Neural cell (in vitro differentiated cells): ENCODE data around the gene FAM98C. TPM values are rescaled to one million over a fixed set of nuclear protein-coding genes. Genes with fewer than 3 reads are reported as not detected.
"Not testable (repeated sequence)": the region's sequence is repeated elsewhere in the genome, so short reads cannot be mapped to it uniquely, and the experiment has no call there.

Source experiments
- H2AFZ ChIP-seq: fragments of 200-600, 300-800 bp; sonication (generic), shearing (Covaris generic); 2 replicates; pipeline ENCODE4 v1.6.0; 2014; ENCODE audit warnings: low read depth, mild to moderate bottlenecking, antibody characterized with exemption, low read length, moderate library complexity
- H3F3A ChIP-seq: fragments of 200-600 bp; shearing (Covaris generic); 2 replicates; pipeline ENCODE4 v1.6.1; 2016; ENCODE audit warnings: mild to moderate bottlenecking, moderate library complexity, mixed read lengths, antibody characterized with exemption, low read length; ENCODE audit not compliant: insufficient read depth, poor library complexity, severe bottlenecking
- H3K27ac ChIP-seq: fragments of 200-600, 300-800 bp; sonication (generic), shearing (Covaris generic); 2 replicates; pipeline ENCODE4 v1.5.1; 2014; ENCODE audit warnings: mild to moderate bottlenecking, low read length, moderate library complexity
- H3K27me3 ChIP-seq: fragments of 300-800, 200-600 bp; sonication (generic), shearing (Covaris generic); 2 replicates; pipeline ENCODE4 v1.6.0; 2014; ENCODE audit warnings: mild to moderate bottlenecking, low read depth, low read length, moderate library complexity; ENCODE audit not compliant: insufficient read depth
- H3K36me3 ChIP-seq: fragments of 300-800, 200-600 bp; sonication (generic), shearing (Covaris generic); 2 replicates; pipeline ENCODE4 v1.5.1; 2014; ENCODE audit warnings: mild to moderate bottlenecking, antibody characterized with exemption, low read length, moderate library complexity; ENCODE audit not compliant: insufficient read depth
- H3K4me2 ChIP-seq: fragments of 300-800, 200-600 bp; sonication (generic), shearing (Covaris generic); 2 replicates; pipeline ENCODE4 v1.6.0; 2014; ENCODE audit warnings: mild to moderate bottlenecking, low read length
- H3K4me3 ChIP-seq: fragments of 300-800, 200-600 bp; sonication (generic), shearing (Covaris generic); 2 replicates; pipeline ENCODE4 v1.5.1; 2014; ENCODE audit warnings: mild to moderate bottlenecking, low read length, moderate library complexity
- H3K79me2 ChIP-seq: fragments of 200-600 bp; shearing (Covaris generic); replicated peaks from 2 replicates; pipeline ENCODE4 v1.6.0; 2014; ENCODE audit warnings: mild to moderate bottlenecking, low read length, moderate library complexity; ENCODE audit not compliant: insufficient read depth
- H3K9ac ChIP-seq: fragments of 300-800, 200-600 bp; sonication (generic), shearing (Covaris generic); 2 replicates; pipeline ENCODE4 v1.6.1; 2016; ENCODE audit warnings: mild to moderate bottlenecking, low read length, mixed read lengths
- H3K9me2 ChIP-seq: fragments of 200-600 bp; shearing (Covaris generic); 2 replicates; pipeline ENCODE4 v1.6.1; 2016; ENCODE audit warnings: mild to moderate bottlenecking, low read length, mixed read lengths; ENCODE audit not compliant: insufficient read depth
- H3K9me3 ChIP-seq: fragments of 200-600, 300-800 bp; sonication (generic), shearing (Covaris generic); 2 replicates; pipeline ENCODE4 v1.6.1; 2016; ENCODE audit warnings: mild to moderate bottlenecking, mixed run types, low read length, moderate library complexity, mixed read lengths
- H4K20me1 ChIP-seq: fragments of 200-600 bp; shearing (Covaris generic); 2 replicates; pipeline ENCODE4 v1.6.1; 2016; ENCODE audit warnings: mild to moderate bottlenecking, mixed run types; ENCODE audit not compliant: insufficient read depth
- CTCF ChIP-seq: fragments of 450-650 bp; IDR thresholded peaks from 2 replicates; pipeline ENCODE4 v1.5.1; 2014; ENCODE audit warnings: antibody characterized with exemption, mild to moderate bottlenecking, moderate library complexity; ENCODE audit not compliant: poor library complexity, severe bottlenecking
- EP300 ChIP-seq: fragments of 450-650 bp; conservative IDR thresholded peaks from 2 replicates; pipeline ENCODE4 v1.6.1; 2014; ENCODE audit warnings: antibody characterized with exemption, mild to moderate bottlenecking, moderate library complexity; ENCODE audit not compliant: poor library complexity, severe bottlenecking
- MXI1 ChIP-seq: fragments of 450-650 bp; conservative IDR thresholded peaks from 2 replicates; pipeline ENCODE4 v1.6.1; 2014; ENCODE audit warnings: antibody characterized with exemption, mild to moderate bottlenecking; ENCODE audit not compliant: poor library complexity, severe bottlenecking
- POLR2AphosphoS5 ChIP-seq: IDR thresholded peaks from 2 replicates; pipeline ENCODE4 v1.6.1; 2012
- RAD21 ChIP-seq: fragments of 450-650 bp; conservative IDR thresholded peaks from 2 replicates; pipeline ENCODE4 v1.6.1; 2014; ENCODE audit warnings: antibody characterized with exemption, mild to moderate bottlenecking, moderate library complexity
- REST ChIP-seq: IDR thresholded peaks from 2 replicates; pipeline ENCODE4 v1.6.1; 2012; ENCODE audit warnings: borderline replicate concordance
- TAF1 ChIP-seq: IDR thresholded peaks from 2 replicates; pipeline ENCODE4 v1.6.1; 2012; ENCODE audit warnings: low read depth
- polyA plus RNA-seq: library from polyadenylated mRNA; depleted of rRNA; stranded (reverse); fragments of >200 nt; gene quantifications from 2 replicates; pipeline ENCODE4 v1.2.3, GENCODE V29; 2014

Gene FAM98C
- polyA plus RNA-seq, 1 donor from 2014 or later, result 79.3 TPM

GRCh38 chr19:38425222-38425809, 22.4 kb downstream of the FAM98C start:
- Histone ChIP-seq H3K4me3 (no peak overlapping the region), H3K9me3 (no peaks in the 10 kb centered on the region), H3K36me3 (no peaks in the 10 kb centered on the region), H3F3A (no peaks in the 10 kb centered on the region), H3K4me2 (no peak overlapping the region), H3K9me2 (no peaks in the 10 kb centered on the region), H4K20me1 (no peaks in the 10 kb centered on the region), H2AFZ (no peak overlapping the region), H3K27me3 (no peaks in the 10 kb centered on the region), H3K27ac (no peak overlapping the region), H3K9ac (no peak overlapping the region), H3K79me2 (no peaks in the 10 kb centered on the region)
- TF ChIP-seq TAF1, result no peak
- no peak for TF ChIP-seq CTCF
- TF ChIP-seq POLR2AphosphoS5, result no peak
- no peak for TF ChIP-seq MXI1

- Histone ChIP-seq H3K4me3 (no peak within 1 kb of the TSS), H3K27ac (no peak within 1 kb of the TSS), H3F3A (no peaks in the 10 kb centered on the region), H2AFZ (no peak within 1 kb of the TSS), H3K36me3 (no peaks in the 10 kb centered on the region), H3K9me2 (no peaks in the 10 kb centered on the region), H3K9me3 (no peaks in the 10 kb centered on the region), H3K4me2 (no peak within 1 kb of the TSS), H3K9ac (no peak within 1 kb of the TSS), H3K27me3 (no peaks in the 10 kb centered on the region), H4K20me1 (no peaks in the 10 kb centered on the region), H3K79me2 (no peaks in the 10 kb centered on the region)
- TF ChIP-seq MXI1, result no peak
- no peak for TF ChIP-seq RAD21
- TF ChIP-seq EP300, result no peak
- TF ChIP-seq REST, result no peak
- TF ChIP-seq TAF1, result no peak
- TF ChIP-seq POLR2AphosphoS5, result no peak
Measured at GRCh38 chr19:38425810-38426466, 23.0 kb downstream of the FAM98C start, which contains the start of gene RASGRP4. RASGRP4 (minus strand) TSS chr19:38426219; CDS start chr19:38426091, 128 bp downstream.

- not testable (repeated sequence) for H4K20me1 ChIP-seq, H3K79me2 ChIP-seq, H3K9me2 ChIP-seq, H3K9me3 ChIP-seq, H3K4me2 ChIP-seq, H2AFZ ChIP-seq, H3K27ac ChIP-seq, H3K4me3 ChIP-seq, H3F3A ChIP-seq, H3K27me3 ChIP-seq, H3K9ac ChIP-seq, H3K36me3 ChIP-seq
Measured at GRCh38 chr19:38427035-38427677, 24.3 kb downstream of the FAM98C start.
